Measurements from ENCODE around the gene NPDC1.

DNA sequence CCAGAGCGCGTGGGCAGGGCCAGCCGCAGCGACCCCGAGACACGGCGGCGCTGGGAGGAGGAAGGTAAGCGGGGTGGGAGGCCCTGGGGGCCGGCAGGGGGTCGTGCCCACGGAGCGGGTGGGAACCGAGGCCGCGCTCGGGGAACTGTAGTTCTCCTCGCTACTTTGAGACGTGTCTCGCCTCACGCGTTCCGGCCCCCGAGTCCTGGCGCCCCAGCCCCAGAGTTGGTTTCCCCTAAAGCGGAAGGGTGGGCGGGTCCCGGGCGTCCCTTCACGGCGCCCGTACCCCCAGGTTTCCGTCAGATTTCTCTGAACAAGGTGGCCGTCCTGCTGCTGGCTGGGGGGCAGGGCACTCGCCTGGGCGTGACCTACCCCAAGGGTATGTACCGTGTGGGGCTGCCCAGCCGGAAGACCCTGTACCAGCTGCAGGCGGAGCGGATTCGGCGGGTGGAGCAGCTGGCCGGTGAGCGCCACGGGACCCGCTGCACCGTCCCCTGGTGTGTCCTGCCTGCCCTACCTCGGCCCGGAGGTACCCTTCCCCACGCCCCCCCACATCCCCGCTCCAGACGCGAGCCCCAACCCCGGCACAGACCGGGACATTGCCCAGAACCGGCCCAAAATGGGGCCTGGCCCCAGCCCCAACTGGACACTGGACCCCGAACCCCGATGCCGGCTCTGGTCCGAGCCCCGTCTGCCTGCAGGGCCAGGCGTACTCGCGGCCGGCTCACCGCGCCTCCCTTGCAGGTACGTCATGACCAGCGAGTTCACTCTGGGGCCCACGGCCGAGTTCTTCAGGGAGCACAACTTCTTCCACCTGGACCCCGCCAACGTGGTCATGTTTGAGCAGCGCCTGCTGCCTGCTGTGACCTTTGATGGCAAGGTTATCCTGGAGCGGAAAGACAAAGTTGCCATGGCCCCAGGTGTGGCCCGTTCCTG is 32.0 kb upstream of the NPDC1 start:
- TF ChIP-seq ZNF70 (CRISPR knock-in tag; IDR thresholded peaks at IDR 0.05) = no peak
- no peak for TF ChIP-seq ZFP30 (CRISPR knock-in tag; IDR thresholded peaks at IDR 0.05)
- TF ChIP-seq ZC3H10 (CRISPR knock-in tag; IDR thresholded peaks at IDR 0.05) = no peak

All from SK-N-SH treated with all-trans-retinoic acid at 6 μM for 48 hours (cell line).